GM12801 (cell line): ENCODE results near the gene MMP15.

ENCODE experiments used
- CTCF ChIP-seq: IDR thresholded peaks from one replicate; pipeline ENCODE4 v1.5.1; 2011; ENCODE audit warnings: control low read depth; ENCODE audit not compliant: insufficient read length; ENCODE audit errors: extremely low read depth

The MMP15 gene

GRCh38 chr16:58002416-58002800, 23.1 kb upstream of the MMP15 start:
- TF ChIP-seq CTCF = no peak

- TF ChIP-seq CTCF = no peak
Measured at GRCh38 chr16:58002936-58003335, 22.6 kb upstream of the MMP15 start.

- TF ChIP-seq CTCF = no peak
Measured at GRCh38 chr16:58009856-58010416, 15.6 kb upstream of the MMP15 start.

- TF ChIP-seq CTCF = no peak
Measured at GRCh38 chr16:58010886-58011285, 14.7 kb upstream of the MMP15 start.

GRCh38 chr16:58011652-58012051, 13.9 kb upstream of the MMP15 start:
- TF ChIP-seq CTCF = no peak

DNA sequence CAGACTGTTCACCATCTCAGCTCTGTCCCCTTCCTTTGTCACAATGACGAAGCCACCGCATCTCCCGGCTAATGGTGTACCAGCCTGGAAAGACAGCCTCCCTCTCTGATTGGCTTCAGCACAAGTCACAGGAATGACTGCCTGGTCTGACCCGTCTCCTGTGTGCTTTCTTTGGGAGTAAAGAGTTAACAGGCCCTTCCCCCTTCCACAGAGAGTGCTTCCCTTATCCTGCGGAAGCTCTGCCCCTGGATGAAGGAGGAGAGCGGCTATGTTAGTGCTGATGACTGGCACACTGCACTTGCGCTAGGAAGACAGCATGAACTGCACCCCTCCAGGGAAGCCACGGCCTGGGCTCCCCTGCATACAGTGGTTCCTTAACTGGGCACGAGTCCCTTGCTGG, 13.1 kb upstream of the MMP15 start:
- no peak for TF ChIP-seq CTCF

DNA sequence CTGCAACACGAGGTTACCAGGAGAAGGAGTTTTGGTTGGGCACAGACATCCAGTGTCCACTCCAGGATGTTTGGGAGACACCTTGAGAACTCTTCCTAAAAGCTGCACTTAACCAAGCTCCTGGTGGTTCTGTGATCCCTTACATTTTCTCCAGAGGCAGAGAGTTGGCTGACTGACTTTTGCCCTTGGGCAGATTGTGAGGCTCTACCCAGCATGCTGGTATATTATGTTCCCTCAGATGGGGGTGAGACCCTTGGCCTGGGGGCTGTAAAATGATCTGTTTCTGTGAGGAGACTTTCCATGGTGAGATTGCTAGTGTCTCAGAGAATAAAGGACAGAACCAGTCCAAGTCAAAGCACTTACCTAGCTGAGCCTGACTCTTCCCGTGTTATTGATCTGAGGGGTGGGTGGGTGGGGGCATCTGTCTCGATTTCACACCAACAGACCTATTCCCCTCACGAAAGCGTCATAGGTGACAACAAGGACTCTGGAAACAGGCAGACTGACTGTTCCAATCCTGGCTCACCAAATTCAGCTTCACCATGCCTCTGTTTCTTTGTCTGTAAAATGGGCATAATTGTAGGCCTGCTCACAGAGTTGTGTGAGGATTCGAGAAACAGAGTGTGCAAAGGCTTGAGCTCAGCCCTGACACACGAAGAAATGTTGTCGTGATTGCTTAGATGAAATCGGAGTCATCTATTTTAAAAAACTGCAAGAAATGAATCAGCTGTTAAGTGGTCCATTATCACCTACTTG, 12.2 kb upstream of the MMP15 start:
- TF ChIP-seq CTCF = no peak
